MM.1S (cell line): Measurements from ENCODE around the gene MACROH2A2.

ENCODE experiments used
- DNase-seq: peaks from one replicate; pipeline ENCODE4 v3.0.0-alpha.2; 2015
- H2AFZ ChIP-seq: fragments of 300-600 bp; sonication (generic); 2 replicates; pipeline ENCODE4 v1.6.0; 2016; ENCODE audit warnings: antibody characterized with exemption, low read length
- H3F3A ChIP-seq: fragments of 300-600 bp; sonication (generic); 2 replicates; pipeline ENCODE4 v1.6.1; 2016; ENCODE audit warnings: mild to moderate bottlenecking, antibody characterized with exemption, low read length, moderate library complexity, mixed read lengths; ENCODE audit not compliant: insufficient read depth
- H3K27ac ChIP-seq: fragments of 300-600 bp; sonication (generic); 2 replicates; pipeline ENCODE4 v1.5.1; 2016; ENCODE audit warnings: mild to moderate bottlenecking, low read length
- H3K27me3 ChIP-seq: fragments of 300-600 bp; sonication (generic); replicated peaks from 2 replicates; pipeline ENCODE4 v1.6.0; 2016; ENCODE audit warnings: low read length; ENCODE audit not compliant: insufficient read depth
- H3K36me3 ChIP-seq: fragments of 300-600 bp; sonication (generic); replicated peaks from 2 replicates; pipeline ENCODE4 v1.6.1; 2016; ENCODE audit warnings: mild to moderate bottlenecking, low read length, mixed read lengths; ENCODE audit not compliant: insufficient read depth
- H3K4me1 ChIP-seq: fragments of 300-600 bp; sonication (generic); 2 replicates; pipeline ENCODE4 v1.6.1; 2016; ENCODE audit warnings: low read length, mixed read lengths
- H3K4me2 ChIP-seq: fragments of 300-600 bp; sonication (generic); 2 replicates; pipeline ENCODE4 v1.6.0; 2016; ENCODE audit warnings: low read depth, low read length
- H3K4me3 ChIP-seq: fragments of 300-600 bp; sonication (generic); 2 replicates; pipeline ENCODE4 v1.5.1; 2016; ENCODE audit warnings: low read length, mixed read lengths
- H3K79me2 ChIP-seq: fragments of 300-600 bp; sonication (generic); 2 replicates; pipeline ENCODE4 v1.6.1; 2016; ENCODE audit warnings: mixed run types, low read length, mixed read lengths
- H3K9ac ChIP-seq: fragments of 300-600 bp; sonication (generic); 2 replicates; pipeline ENCODE4 v1.6.1; 2016; ENCODE audit warnings: low read length, mixed read lengths
- H3K9me2 ChIP-seq: fragments of 300-600 bp; sonication (generic); replicated peaks from 2 replicates; pipeline ENCODE4 v1.6.1; 2016; ENCODE audit warnings: mild to moderate bottlenecking, low read length, mixed read lengths; ENCODE audit not compliant: insufficient read depth
- H3K9me3 ChIP-seq: fragments of 300-600 bp; sonication (generic); replicated peaks from 2 replicates; pipeline ENCODE4 v1.6.1; 2016; ENCODE audit warnings: mild to moderate bottlenecking, low read length, mixed read lengths; ENCODE audit not compliant: insufficient read depth
- H4K20me1 ChIP-seq: fragments of 300-600 bp; sonication (generic); 2 replicates; pipeline ENCODE4 v1.6.1; 2016; ENCODE audit warnings: mild to moderate bottlenecking, low read length, moderate library complexity, mixed read lengths; ENCODE audit not compliant: insufficient read depth
- CTCF ChIP-seq: fragments of 300-600 bp; sonication (generic); IDR thresholded peaks from 2 replicates; pipeline ENCODE4 v1.5.1; 2016; ENCODE audit warnings: antibody characterized with exemption, low read length, mixed read lengths
- EZH2 ChIP-seq: fragments of 300-600 bp; sonication (generic); optimal IDR thresholded peaks from 2 replicates; pipeline ENCODE3; 2017; ENCODE audit warnings: low read depth, mild to moderate bottlenecking, antibody characterized with exemption, low read length, mixed read lengths
- EZH2phosphoT487 ChIP-seq: fragments of 300-600 bp; sonication (generic); IDR thresholded peaks from 2 replicates; pipeline ENCODE4 v1.6.1; 2018; ENCODE audit warnings: antibody characterized with exemption, low read length

The MACROH2A2 gene

GRCh38 chr10:70145166-70145665 lies 92.6 kb downstream of the MACROH2A2 start:
- no peaks in the 10 kb centered on the region for H3K9me3 ChIP-seq
- no peak for DNase-seq
- H3K36me3 ChIP-seq, result no peaks in the 10 kb centered on the region; the same call in 1 of the 2 replicates
- H2AFZ ChIP-seq, result peak overlapping the region; percentile 78
- H3K4me1 ChIP-seq, result peaks cover 6% of the 10 kb centered on the region; the same call in 1 of the 2 replicates
- H3K27ac ChIP-seq, result peak overlapping the region; percentile 81; the same call in 1 of the 2 replicates
- H3F3A ChIP-seq, result peaks cover 17% of the 10 kb centered on the region
- no peaks in the 10 kb centered on the region for H4K20me1 ChIP-seq
- peak overlapping the region; percentile 94 for H3K9ac ChIP-seq
- peaks cover 14% of the 10 kb centered on the region for H3K79me2 ChIP-seq
- H3K4me2 ChIP-seq, result peak overlapping the region; percentile 90
- H3K4me3 ChIP-seq, result peak overlapping the region; percentile 97
- no peaks in the 10 kb centered on the region for H3K9me2 ChIP-seq
- no peaks in the 10 kb centered on the region for H3K27me3 ChIP-seq
- TF ChIP-seq CTCF, result no peak
- TF ChIP-seq EZH2, result no peak

- peaks cover 14% of the 10 kb centered on the region for H3K79me2 ChIP-seq
- H3K4me3 ChIP-seq, result peak overlapping the region; percentile 97
- peaks cover 17% of the 10 kb centered on the region for H3F3A ChIP-seq
- H3K4me2 ChIP-seq, result peak overlapping the region; percentile 90
- DNase-seq, result peak; percentile 70
- no peaks in the 10 kb centered on the region; the same call in 1 of the 2 replicates for H3K36me3 ChIP-seq
- peak overlapping the region; percentile 78 for H2AFZ ChIP-seq
- peak overlapping the region; percentile 94 for H3K9ac ChIP-seq
- H3K9me2 ChIP-seq, result no peaks in the 10 kb centered on the region
- no peaks in the 10 kb centered on the region for H4K20me1 ChIP-seq
- TF ChIP-seq EZH2phosphoT487 (no peak), EZH2 (no peak), CTCF (peak; percentile 66)
- H3K27me3 ChIP-seq, result no peaks in the 10 kb centered on the region
- H3K27ac ChIP-seq, result peak overlapping the region; percentile 81
- no peaks in the 10 kb centered on the region for H3K9me3 ChIP-seq
- peaks cover 6% of the 10 kb centered on the region; the same call in 1 of the 2 replicates for H3K4me1 ChIP-seq
Measured at GRCh38 chr10:70145666-70146488, 93.2 kb downstream of the MACROH2A2 start.

DNA sequence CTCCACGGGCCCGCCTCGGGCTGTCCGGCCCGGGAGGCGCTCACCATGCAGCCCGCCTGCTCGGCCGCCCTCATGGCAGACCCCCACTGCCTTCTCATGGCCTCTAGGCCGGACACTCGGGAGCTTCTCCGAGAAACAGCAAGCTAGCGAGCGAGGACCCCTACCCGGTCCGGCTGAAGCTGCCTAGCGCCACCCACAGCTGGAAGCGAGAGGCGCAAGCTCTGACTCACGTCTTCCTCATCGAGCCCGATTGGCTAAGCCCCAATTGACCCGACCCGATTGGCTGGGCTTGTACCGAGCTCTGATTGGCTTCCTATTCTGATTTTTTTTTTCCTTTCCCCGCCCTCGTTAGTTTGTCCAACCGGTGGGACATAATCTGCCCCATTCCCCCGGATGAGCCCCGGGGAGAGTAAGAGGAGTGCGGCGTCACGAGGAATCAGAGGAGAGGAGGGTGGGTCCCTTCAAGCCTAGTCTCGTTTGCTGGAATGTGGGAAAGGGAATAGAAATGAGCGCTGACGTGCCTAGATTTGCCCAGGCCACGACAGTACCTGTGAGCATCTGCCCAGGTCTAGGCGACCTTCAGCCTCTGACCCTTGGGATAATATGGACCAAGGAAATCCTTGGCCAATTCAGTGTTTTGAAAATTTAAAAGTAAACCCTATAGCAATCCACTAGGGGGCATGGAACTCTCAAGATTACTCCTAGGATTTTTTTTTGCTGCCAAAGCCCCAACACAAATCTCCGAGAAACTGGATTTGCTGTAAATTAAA lies 94.0 kb downstream of the MACROH2A2 start, which contains the start of gene TYSND1:
TYSND1 (minus strand) TSS at position 212 of the 770 bp plus-strand sequence; CDS start at position 98, 114 bp downstream.
- Histone ChIP-seq H3K36me3 (no peaks in the 10 kb centered on the region; the same call in 1 of the 2 replicates), H3K4me2 (peak within 1 kb of the TSS; percentile 90), H3F3A (peaks cover 17% of the 10 kb centered on the region), H3K79me2 (peaks cover 14% of the 10 kb centered on the region), H4K20me1 (no peaks in the 10 kb centered on the region), H3K9me3 (no peaks in the 10 kb centered on the region), H3K27me3 (no peaks in the 10 kb centered on the region), H2AFZ (peak within 1 kb of the TSS; percentile 78), H3K4me1 (peaks cover 6% of the 10 kb centered on the region; the same call in 1 of the 2 replicates), H3K27ac (peak within 1 kb of the TSS; percentile 81), H3K9me2 (no peaks in the 10 kb centered on the region), H3K9ac (peak within 1 kb of the TSS; percentile 94), H3K4me3 (peak within 1 kb of the TSS; percentile 97)
- TF ChIP-seq EZH2, result no peak
- no peak for TF ChIP-seq EZH2phosphoT487
- peak; percentile 73 for TF ChIP-seq CTCF
- DNase-seq, result peak; percentile 99
